ENCODE results near the gene ITGA5. TPM values are rescaled to one million over a fixed set of nuclear protein-coding genes. Genes with fewer than 3 reads are reported as not detected.
A peak's percentile ranks its signal among the peaks of the same experiment; 100 is the strongest.

Gene ITGA5
- total RNA-seq, 1 donor from 2014 or later, result 20.1 TPM

DNA sequence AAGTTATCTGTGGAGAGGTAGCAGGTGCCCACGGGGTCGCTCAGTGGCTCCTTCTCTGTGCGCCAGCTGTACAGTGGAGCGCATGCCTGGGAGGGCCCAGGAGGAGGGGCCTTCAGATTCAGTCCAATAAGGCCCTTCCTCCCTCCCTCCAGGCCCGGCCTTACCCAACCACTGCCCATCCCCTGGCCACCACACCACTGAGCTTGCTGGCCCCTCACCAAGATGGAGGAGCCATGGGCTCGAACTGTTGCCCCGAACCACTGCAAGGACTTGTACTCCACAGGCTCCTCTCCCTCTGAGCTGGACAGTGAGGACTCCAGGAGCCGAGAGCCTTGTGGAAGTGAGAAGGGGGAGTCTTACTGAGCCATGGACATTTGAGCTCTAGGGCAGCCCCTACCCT is 9.8 kb downstream of the ITGA5 start:
- Mint-ChIP-seq H3K36me3 (ENCODE audit: low read depth) (peaks cover 3% of the 10 kb centered on the region), H3K4me1 (no peaks in the 10 kb centered on the region), H3K27ac (ENCODE audit: unreplicated experiment) (no peak overlapping the region), H3K4me3 (no peak overlapping the region), H3K9me3 (no peaks in the 10 kb centered on the region), H3K27me3 (ENCODE audit: low read depth) (no peaks in the 10 kb centered on the region)
- no peak for DNase-seq (ENCODE audit: low read depth, low spot score)
- TF ChIP-seq, protein P1, sequence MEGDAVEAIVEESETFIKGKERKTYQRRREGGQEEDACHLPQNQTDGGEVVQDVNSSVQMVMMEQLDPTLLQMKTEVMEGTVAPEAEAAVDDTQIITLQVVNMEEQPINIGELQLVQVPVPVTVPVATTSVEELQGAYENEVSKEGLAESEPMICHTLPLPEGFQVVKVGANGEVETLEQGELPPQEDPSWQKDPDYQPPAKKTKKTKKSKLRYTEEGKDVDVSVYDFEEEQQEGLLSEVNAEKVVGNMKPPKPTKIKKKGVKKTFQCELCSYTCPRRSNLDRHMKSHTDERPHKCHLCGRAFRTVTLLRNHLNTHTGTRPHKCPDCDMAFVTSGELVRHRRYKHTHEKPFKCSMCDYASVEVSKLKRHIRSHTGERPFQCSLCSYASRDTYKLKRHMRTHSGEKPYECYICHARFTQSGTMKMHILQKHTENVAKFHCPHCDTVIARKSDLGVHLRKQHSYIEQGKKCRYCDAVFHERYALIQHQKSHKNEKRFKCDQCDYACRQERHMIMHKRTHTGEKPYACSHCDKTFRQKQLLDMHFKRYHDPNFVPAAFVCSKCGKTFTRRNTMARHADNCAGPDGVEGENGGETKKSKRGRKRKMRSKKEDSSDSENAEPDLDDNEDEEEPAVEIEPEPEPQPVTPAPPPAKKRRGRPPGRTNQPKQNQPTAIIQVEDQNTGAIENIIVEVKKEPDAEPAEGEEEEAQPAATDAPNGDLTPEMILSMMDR (conservative IDR thresholded peaks at IDR 0.05), result no peak

DNA sequence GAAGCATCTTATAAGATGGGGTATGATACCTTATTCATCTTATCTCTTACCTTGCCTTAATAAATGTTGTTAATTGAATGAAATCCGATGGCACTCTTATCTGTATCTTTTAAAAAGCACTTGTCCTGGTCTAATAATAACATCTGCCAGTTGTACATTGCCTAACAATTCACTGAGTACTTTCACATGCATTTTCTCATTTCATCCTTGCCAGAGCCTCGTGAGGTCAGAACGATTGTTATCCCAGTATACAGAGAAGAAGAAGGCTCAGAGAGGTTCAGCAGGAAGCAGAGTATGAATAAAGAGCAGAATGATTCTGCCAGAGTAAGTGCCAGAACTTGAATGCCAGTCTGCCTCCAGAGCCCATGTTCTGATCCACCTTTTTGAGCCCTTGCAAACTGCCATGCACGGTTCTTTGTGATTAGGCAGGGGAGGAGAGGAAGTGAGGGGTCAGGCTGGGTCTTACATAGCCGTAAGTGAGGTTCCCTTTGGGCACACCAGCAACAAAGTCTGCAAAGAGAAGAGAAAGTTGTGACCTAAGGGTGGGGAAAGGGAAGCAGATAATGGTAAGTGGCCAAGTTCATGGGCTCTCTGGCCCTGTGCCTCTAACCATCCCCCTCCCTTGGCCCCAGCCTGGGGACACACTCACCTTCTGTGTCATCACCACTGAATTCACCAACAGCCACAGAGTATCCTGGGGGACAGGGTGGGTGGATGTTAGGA is 11.7 kb downstream of the ITGA5 start:
- H3K9me3 Mint-ChIP-seq, result no peaks in the 10 kb centered on the region
- H3K27ac Mint-ChIP-seq (ENCODE audit: unreplicated experiment), result no peak overlapping the region
- no peak for DNase-seq (ENCODE audit: low read depth, low spot score)
- peaks cover 5% of the 10 kb centered on the region for H3K36me3 Mint-ChIP-seq (ENCODE audit: low read depth)
- TF ChIP-seq, protein P1 (conservative IDR thresholded peaks at IDR 0.05), result no peak
- H3K4me3 Mint-ChIP-seq, result no peak overlapping the region
- H3K4me1 Mint-ChIP-seq, result no peaks in the 10 kb centered on the region
- no peaks in the 10 kb centered on the region for H3K27me3 Mint-ChIP-seq (ENCODE audit: low read depth)

- H3K9me3 Mint-ChIP-seq, result no peaks in the 10 kb centered on the region
- no peak overlapping the region for H3K4me3 Mint-ChIP-seq
- H3K27me3 Mint-ChIP-seq (ENCODE audit: low read depth), result no peaks in the 10 kb centered on the region
- H3K27ac Mint-ChIP-seq (ENCODE audit: unreplicated experiment), result no peak overlapping the region
- H3K36me3 Mint-ChIP-seq (ENCODE audit: low read depth), result peaks cover 5% of the 10 kb centered on the region
- TF ChIP-seq, protein P1 (conservative IDR thresholded peaks at IDR 0.05), result no peak
- H3K4me1 Mint-ChIP-seq, result no peaks in the 10 kb centered on the region
- DNase-seq (ENCODE audit: low read depth, low spot score), result no peak
Measured at GRCh38 chr12:54405573-54405972, 13.5 kb downstream of the ITGA5 start.

- TF ChIP-seq, protein P1 (conservative IDR thresholded peaks at IDR 0.05), result no peak
- no peaks in the 10 kb centered on the region for H3K27me3 Mint-ChIP-seq (ENCODE audit: low read depth)
- DNase-seq (ENCODE audit: low read depth, low spot score), result no peak
- H3K4me1 Mint-ChIP-seq, result no peaks in the 10 kb centered on the region
- H3K27ac Mint-ChIP-seq (ENCODE audit: unreplicated experiment), result no peak overlapping the region
- no peaks in the 10 kb centered on the region for H3K9me3 Mint-ChIP-seq
- H3K36me3 Mint-ChIP-seq (ENCODE audit: low read depth), result peaks cover 5% of the 10 kb centered on the region
- H3K4me3 Mint-ChIP-seq, result no peak overlapping the region
Measured at GRCh38 chr12:54405106-54405505, 14.0 kb downstream of the ITGA5 start.

GRCh38 chr12:54404061-54405004 is 14.7 kb downstream of the ITGA5 start:
- Mint-ChIP-seq H3K27me3 (ENCODE audit: low read depth) (no peaks in the 10 kb centered on the region), H3K9me3 (no peaks in the 10 kb centered on the region), H3K4me3 (no peak overlapping the region), H3K4me1 (no peaks in the 10 kb centered on the region), H3K36me3 (ENCODE audit: low read depth) (peaks cover 5% of the 10 kb centered on the region), H3K27ac (ENCODE audit: unreplicated experiment) (no peak overlapping the region)
- TF ChIP-seq, protein P1 (conservative IDR thresholded peaks at IDR 0.05), result peak; percentile 86
- DNase-seq (ENCODE audit: low read depth, low spot score), result peak; percentile 72
